AG10803 (cell line): Measurements from ENCODE around the gene NCK1.
"Not testable (repeated sequence)": the region's sequence is repeated elsewhere in the genome, so short reads cannot be mapped to it uniquely, and the experiment has no call there.

Experiments used
- DNase-seq: peaks from one replicate; pipeline ENCODE4 v3.0.0; 2010; ENCODE audit warnings: low read depth
- H3K4me3 ChIP-seq: 2 replicates; pipeline ENCODE4 v1.5.1; 2011; ENCODE audit warnings: mild to moderate bottlenecking, low read length, control low read depth
- TF ChIP-seq, protein P1 (sequence below): conservative IDR thresholded peaks from 2 replicates; pipeline ENCODE4 v1.5.1; 2011; ENCODE audit warnings: mild to moderate bottlenecking, low read length, control low read depth, inconsistent platforms

Gene NCK1

DNA sequence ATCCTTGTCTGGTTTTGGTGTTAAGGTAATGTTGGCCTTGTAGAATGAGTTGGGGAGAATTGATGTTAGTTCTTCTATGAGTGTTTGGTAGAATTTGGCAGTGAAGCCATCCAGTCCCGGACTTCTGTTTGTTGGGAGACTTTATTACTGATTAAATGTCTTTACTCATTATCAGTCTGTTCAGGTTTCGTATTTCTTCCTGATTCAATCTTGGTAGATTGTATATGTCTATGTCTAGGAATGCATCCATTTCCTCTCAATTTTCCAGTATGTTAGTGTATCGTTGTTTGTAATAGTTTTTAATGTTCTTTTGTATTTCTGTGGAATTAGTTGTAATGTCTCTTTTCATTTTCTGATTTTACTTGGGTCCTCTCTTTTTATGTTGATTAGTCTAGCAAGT is 39.4 kb downstream of the NCK1 start:
- no peak for DNase-seq
- TF ChIP-seq, protein P1, sequence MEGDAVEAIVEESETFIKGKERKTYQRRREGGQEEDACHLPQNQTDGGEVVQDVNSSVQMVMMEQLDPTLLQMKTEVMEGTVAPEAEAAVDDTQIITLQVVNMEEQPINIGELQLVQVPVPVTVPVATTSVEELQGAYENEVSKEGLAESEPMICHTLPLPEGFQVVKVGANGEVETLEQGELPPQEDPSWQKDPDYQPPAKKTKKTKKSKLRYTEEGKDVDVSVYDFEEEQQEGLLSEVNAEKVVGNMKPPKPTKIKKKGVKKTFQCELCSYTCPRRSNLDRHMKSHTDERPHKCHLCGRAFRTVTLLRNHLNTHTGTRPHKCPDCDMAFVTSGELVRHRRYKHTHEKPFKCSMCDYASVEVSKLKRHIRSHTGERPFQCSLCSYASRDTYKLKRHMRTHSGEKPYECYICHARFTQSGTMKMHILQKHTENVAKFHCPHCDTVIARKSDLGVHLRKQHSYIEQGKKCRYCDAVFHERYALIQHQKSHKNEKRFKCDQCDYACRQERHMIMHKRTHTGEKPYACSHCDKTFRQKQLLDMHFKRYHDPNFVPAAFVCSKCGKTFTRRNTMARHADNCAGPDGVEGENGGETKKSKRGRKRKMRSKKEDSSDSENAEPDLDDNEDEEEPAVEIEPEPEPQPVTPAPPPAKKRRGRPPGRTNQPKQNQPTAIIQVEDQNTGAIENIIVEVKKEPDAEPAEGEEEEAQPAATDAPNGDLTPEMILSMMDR, result no peak
- no peak overlapping the region for H3K4me3 ChIP-seq

DNA sequence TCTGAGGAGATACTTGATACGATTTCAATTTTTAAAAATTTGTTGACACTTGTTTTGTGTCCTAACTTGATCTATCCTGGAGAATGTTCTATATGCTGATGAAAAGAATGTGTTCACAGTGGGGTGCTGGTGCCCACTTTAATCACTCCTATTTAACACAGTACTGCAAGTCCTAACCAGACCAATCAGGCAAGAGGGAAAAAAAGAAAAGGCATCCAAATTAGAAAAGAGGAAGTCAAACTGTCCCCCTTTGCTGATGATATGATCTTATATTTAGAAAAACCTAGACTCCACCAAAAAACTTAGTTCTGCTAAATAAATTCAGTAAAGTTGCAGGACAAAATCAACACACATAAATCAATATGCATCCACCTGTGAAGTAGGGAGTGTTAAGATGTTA is 40.5 kb downstream of the NCK1 start:
- H3K4me3 ChIP-seq, DNase-seq: not testable (repeated sequence)

DNA sequence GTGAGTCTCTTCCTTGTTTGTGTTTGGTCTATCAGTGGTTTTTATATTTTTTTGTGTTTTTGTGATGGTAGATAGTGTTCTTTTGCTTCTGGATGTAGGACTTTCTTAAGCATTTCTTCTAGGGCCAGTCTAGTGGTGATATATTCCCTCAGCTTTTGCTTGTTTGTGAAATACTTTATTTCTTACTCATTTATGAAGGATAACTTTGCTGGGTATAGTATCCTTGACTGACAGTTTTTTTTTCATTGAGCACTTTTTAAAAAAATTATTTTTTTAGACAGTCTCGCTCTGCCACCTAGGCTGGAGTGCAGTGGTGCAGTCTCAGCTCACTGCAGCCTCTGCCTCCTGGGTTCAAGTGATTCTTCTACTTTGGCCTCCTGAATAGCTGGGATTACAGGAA is 41.9 kb downstream of the NCK1 start:
- TF ChIP-seq, protein P1, result no peak
- H3K4me3 ChIP-seq, result no peak overlapping the region
- no peak for DNase-seq

DNA sequence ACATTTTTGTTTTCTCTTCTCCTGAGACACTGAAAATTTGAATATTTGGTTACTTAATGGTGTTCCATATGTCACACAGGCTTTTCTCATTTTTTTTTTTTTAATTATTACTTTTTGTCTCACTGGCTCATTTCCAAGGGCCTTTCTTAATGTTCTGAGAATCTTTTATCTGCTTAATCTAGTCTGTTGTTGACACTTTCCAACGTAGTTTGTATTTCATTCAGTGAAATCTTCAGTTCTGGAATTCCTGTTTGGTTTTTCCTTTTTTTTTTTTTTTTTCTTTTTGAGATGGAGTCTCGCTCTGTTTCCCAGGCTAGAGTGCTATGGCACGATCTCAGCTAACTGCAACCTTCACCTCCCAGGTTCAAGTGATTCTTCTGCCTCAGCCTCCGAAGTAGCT is 42.7 kb downstream of the NCK1 start:
- H3K4me3 ChIP-seq, result no peak overlapping the region
- no peak for DNase-seq
- TF ChIP-seq, protein P1, result no peak

DNA sequence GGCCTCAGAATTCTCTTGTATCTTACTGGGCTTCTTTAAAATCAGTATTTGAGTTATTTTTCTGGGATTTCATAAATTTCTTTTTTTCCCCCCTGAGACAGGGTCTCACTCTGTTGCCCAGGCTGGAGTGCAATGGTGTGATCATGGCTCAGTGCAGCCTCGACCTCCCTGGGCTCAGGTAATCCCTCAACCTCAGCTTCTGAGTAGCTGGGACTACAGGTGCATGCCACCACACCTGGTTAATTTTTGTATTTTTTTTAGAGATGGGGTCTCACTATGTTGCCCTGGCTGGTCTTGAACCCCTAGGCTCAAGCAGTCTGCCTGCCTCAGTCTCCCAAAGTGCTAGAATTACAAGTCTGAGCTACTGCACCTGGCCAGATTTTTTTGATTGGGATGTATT is 43.5 kb downstream of the NCK1 start:
- TF ChIP-seq, protein P1, result no peak
- H3K4me3 ChIP-seq, result no peak overlapping the region
- DNase-seq, result no peak

DNA sequence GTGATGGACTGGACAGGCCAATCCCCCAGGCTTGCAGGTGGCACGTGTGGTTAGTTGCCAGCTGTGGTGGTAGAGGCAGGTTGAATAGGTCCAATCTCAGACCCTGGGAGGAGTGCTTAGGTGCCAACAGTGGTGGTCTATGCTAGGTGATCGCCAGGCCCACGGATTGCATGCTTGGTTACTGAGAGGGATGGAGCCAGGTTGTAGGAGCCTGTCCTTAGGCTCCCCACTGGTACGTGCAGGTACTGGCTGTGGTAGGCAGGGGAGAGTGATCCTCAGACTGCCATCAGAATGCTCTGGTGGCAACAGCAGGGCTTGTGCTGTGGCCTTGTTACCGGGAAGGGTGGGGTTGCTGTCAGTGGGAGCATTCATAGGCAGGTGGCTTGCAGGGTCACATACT is 44.7 kb downstream of the NCK1 start:
- TF ChIP-seq, protein P1, result no peak
- H3K4me3 ChIP-seq, result no peak overlapping the region

DNA sequence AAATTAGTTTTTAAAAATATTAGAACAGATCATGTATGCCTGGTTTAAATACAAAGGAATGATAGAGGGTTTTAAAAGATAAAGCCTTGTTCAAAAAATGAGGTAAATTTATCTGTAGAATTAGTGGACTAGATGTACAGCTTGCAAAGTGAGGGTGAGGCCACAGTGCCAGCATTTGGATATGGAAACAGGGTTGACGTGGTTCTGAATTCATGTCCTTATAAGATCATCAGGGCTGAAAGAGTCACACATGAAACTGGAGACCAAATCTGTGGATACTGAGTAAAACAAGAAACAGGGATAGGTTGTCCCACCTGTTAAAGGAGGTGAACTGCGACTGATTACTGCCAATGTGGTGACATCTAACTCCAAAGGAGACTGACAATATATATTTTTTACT is 46.3 kb downstream of the NCK1 start:
- TF ChIP-seq, protein P1, result no peak
- DNase-seq, result no peak
- no peak overlapping the region for H3K4me3 ChIP-seq

More for the DNA sequence above, 44.7 kb downstream of the NCK1 start:
- DNase-seq, result no peak

DNA sequence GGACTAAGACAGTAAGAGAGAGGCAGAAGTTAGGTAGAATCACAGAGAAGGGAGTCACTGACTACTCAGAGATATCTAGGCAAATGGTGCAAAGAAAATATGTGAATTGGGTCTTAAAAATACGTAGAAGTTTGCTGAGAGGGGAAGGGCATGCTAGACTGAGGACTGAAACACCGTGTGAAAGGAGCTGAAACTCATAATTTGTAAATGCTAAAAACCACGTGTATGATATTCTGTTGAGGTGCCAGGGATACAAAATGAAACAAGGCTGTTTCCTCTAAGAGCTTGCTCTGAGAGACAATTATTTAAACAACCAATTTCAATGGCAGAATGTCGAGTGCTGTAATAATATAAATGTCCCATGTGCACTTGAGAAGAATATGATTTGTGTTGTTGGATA is 47.2 kb downstream of the NCK1 start:
- DNase-seq, result no peak
- TF ChIP-seq, protein P1, result no peak
- no peak overlapping the region for H3K4me3 ChIP-seq
